H1 (cell line): Measurements from ENCODE around the gene SLC7A14. TPM values are rescaled to one million over a fixed set of nuclear protein-coding genes. Genes with fewer than 3 reads are reported as not detected.

Experiments
- CREB1 ChIP-seq: IDR thresholded peaks from 2 replicates; pipeline ENCODE4 v1.6.1; 2012; ENCODE audit warnings: inconsistent platforms
- GTF2F1 ChIP-seq: IDR thresholded peaks from 2 replicates; pipeline ENCODE4 v1.6.1; 2012; ENCODE audit warnings: low read depth, low read length, improper control_type of control experiment, borderline replicate concordance
- NANOG ChIP-seq: IDR thresholded peaks from 2 replicates; pipeline ENCODE4 v1.6.1; 2011; ENCODE audit warnings: low read length, low read depth, mild to moderate bottlenecking, inconsistent platforms; ENCODE audit not compliant: insufficient read depth, poor library complexity, severe bottlenecking
- POLR2AphosphoS5 ChIP-seq: IDR thresholded peaks from 2 replicates; pipeline ENCODE4 v1.6.1; 2011; ENCODE audit warnings: low read depth, low read length
- SAP30 ChIP-seq: fragments of 300-600 bp; sonication (generic); IDR thresholded peaks from 2 replicates; pipeline ENCODE4 v1.7.1; 2012; ENCODE audit warnings: low read length, moderate library complexity, mild to moderate bottlenecking, inconsistent platforms; ENCODE audit not compliant: insufficient read depth, insufficient replicate concordance
- SRF ChIP-seq: IDR thresholded peaks from 2 replicates; pipeline ENCODE4 v1.6.1; 2011; ENCODE audit warnings: mild to moderate bottlenecking, low read depth, low read length, moderate library complexity
- TAF7 ChIP-seq: optimal IDR thresholded peaks from 2 replicates; pipeline ENCODE3; 2011; ENCODE audit warnings: low read depth, mild to moderate bottlenecking, inconsistent platforms, low read length, moderate library complexity, borderline replicate concordance
- TCF12 ChIP-seq: IDR thresholded peaks from 2 replicates; pipeline ENCODE4 v1.6.1; 2011; ENCODE audit warnings: low read depth, mild to moderate bottlenecking, low read length
- polyA plus RNA-seq, 7 experiments: library from polyadenylated mRNA; depleted of rRNA in 3 of 7; stranded (reverse) in 5 of 7; unstranded in 2 of 7; fragments of >200 nt in 5 of 7; fragments of 200-250 nt in 2 of 7; gene quantifications; 1 replicate in 5 of 7; 2 replicates in 1 of 7; 4 replicates in 1 of 7; pipeline versions ENCODE4 v1.2.1 to v1.2.3, GENCODE V29; 2011 to 2013; ENCODE audit warnings: missing spikeins in 2 of 7, mixed read lengths in 2 of 7
- total RNA-seq: library from RNA; stranded (reverse); fragmentation: NEBNext Ultra II Directional; extraction: Animal tissue kit (Norgen Biotek cat#: 25700); gene quantifications from 2 replicates; pipeline ENCODE4 v1.2.1, GENCODE V29; 2021
- TF ChIP-seq, protein P1 (sequence below): fragments of 300-600 bp; sonication (generic); IDR thresholded peaks from 2 replicates; pipeline ENCODE4 v1.7.1; 2012; ENCODE audit warnings: low read length, moderate library complexity, mild to moderate bottlenecking, inconsistent platforms; ENCODE audit not compliant: insufficient replicate concordance

The SLC7A14 gene
- total and polyA plus RNA-seq, 2 of the 8 experiments (the other 6 are each of a cell fraction or from before 2014, with no cell fraction given) = 0.21 to 0.95 TPM

DNA sequence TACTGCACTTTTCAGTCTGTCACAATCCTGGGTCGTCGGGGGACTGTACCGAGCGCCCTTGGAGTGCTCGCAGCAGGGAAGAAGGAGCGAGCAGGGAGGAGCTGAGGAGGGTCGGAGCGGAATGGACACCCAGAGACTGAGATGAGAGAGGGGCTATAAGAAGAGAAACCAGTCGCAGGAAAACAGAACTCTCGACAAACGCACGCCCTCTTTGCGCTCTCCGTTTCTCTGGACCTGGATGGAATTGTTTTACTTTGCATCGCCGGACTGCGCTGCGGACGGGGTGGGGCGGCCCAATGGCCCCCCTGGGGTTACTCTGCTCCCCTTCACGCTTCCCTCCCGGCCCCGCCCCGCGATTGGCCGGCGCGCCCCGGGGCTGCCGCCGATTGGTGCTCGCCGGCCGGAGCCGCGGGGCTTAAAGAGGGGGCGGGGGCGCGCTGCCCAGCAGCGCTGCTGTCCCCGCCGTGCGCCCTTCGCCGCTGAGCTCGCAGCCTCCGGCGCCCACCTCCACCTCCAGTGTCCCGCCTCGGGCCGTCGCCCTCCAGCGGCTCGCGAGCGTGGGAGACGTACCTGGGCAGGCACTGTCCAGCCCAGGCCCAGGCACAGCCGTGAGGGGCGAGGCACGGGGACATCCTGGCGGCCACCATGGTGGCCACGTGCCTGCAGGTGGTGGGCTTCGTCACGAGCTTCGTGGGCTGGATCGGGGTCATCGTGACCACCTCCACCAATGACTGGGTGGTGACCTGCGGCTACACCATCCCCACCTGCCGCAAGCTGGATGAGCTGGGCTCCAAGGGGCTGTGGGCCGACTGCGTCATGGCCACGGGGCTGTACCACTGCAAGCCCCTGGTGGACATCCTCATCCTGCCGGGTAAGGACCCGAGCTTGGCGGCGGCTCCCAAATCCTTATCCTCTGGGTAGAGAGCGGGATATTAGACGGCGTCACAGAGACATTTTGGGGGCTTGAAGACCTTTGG lies 167.2 kb downstream of the SLC7A14 start, which contains the start of gene CLDN11 (continued):
- TF ChIP-seq SAP30 (no peak), TCF12 (no peak), POLR2AphosphoS5 (no peak), TAF7 (no peak), GTF2F1 (no peak), NANOG (no peak), CREB1 (no peak; the same call in 1 of the 2 replicates), SRF (no peak)
- TF ChIP-seq, protein P1, sequence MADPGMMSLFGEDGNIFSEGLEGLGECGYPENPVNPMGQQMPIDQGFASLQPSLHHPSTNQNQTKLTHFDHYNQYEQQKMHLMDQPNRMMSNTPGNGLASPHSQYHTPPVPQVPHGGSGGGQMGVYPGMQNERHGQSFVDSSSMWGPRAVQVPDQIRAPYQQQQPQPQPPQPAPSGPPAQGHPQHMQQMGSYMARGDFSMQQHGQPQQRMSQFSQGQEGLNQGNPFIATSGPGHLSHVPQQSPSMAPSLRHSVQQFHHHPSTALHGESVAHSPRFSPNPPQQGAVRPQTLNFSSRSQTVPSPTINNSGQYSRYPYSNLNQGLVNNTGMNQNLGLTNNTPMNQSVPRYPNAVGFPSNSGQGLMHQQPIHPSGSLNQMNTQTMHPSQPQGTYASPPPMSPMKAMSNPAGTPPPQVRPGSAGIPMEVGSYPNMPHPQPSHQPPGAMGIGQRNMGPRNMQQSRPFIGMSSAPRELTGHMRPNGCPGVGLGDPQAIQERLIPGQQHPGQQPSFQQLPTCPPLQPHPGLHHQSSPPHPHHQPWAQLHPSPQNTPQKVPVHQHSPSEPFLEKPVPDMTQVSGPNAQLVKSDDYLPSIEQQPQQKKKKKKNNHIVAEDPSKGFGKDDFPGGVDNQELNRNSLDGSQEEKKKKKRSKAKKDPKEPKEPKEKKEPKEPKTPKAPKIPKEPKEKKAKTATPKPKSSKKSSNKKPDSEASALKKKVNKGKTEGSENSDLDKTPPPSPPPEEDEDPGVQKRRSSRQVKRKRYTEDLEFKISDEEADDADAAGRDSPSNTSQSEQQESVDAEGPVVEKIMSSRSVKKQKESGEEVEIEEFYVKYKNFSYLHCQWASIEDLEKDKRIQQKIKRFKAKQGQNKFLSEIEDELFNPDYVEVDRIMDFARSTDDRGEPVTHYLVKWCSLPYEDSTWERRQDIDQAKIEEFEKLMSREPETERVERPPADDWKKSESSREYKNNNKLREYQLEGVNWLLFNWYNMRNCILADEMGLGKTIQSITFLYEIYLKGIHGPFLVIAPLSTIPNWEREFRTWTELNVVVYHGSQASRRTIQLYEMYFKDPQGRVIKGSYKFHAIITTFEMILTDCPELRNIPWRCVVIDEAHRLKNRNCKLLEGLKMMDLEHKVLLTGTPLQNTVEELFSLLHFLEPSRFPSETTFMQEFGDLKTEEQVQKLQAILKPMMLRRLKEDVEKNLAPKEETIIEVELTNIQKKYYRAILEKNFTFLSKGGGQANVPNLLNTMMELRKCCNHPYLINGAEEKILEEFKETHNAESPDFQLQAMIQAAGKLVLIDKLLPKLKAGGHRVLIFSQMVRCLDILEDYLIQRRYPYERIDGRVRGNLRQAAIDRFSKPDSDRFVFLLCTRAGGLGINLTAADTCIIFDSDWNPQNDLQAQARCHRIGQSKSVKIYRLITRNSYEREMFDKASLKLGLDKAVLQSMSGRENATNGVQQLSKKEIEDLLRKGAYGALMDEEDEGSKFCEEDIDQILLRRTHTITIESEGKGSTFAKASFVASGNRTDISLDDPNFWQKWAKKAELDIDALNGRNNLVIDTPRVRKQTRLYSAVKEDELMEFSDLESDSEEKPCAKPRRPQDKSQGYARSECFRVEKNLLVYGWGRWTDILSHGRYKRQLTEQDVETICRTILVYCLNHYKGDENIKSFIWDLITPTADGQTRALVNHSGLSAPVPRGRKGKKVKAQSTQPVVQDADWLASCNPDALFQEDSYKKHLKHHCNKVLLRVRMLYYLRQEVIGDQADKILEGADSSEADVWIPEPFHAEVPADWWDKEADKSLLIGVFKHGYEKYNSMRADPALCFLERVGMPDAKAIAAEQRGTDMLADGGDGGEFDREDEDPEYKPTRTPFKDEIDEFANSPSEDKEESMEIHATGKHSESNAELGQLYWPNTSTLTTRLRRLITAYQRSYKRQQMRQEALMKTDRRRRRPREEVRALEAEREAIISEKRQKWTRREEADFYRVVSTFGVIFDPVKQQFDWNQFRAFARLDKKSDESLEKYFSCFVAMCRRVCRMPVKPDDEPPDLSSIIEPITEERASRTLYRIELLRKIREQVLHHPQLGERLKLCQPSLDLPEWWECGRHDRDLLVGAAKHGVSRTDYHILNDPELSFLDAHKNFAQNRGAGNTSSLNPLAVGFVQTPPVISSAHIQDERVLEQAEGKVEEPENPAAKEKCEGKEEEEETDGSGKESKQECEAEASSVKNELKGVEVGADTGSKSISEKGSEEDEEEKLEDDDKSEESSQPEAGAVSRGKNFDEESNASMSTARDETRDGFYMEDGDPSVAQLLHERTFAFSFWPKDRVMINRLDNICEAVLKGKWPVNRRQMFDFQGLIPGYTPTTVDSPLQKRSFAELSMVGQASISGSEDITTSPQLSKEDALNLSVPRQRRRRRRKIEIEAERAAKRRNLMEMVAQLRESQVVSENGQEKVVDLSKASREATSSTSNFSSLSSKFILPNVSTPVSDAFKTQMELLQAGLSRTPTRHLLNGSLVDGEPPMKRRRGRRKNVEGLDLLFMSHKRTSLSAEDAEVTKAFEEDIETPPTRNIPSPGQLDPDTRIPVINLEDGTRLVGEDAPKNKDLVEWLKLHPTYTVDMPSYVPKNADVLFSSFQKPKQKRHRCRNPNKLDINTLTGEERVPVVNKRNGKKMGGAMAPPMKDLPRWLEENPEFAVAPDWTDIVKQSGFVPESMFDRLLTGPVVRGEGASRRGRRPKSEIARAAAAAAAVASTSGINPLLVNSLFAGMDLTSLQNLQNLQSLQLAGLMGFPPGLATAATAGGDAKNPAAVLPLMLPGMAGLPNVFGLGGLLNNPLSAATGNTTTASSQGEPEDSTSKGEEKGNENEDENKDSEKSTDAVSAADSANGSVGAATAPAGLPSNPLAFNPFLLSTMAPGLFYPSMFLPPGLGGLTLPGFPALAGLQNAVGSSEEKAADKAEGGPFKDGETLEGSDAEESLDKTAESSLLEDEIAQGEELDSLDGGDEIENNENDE = no peak
